ENCODE measurements around the gene OTOS.

Gene OTOS

GRCh38 chr2:240135706-240136012 is 4.8 kb downstream of the OTOS start:
- no peak for DNase-seq

GRCh38 chr2:240134956-240135520 is 5.4 kb downstream of the OTOS start:
- DNase-seq: no peak

DNA sequence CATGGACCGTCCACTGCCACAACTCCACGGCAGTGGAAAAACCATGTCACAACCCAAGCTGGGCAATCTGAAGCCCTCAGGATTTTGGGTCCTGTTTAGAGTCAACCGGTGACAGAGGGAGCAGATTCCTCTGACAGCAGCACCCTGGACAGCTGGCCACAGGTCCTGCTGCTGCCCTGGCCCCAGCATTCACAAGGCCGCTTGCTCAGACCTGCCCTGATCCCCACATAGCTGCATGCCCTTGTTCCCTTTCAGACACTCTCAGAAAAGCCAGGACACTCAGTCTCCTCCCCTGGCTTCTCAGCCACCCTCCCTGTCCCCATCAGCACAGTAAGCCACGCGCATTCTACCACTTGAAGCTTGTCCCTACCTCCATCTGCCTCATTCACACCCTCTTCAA is 6.0 kb downstream of the OTOS start:
- DNase-seq: no peak

GRCh38 chr2:240133401-240133800 is 7.1 kb downstream of the OTOS start:
- DNase-seq: no peak

- no peak for DNase-seq
Measured at GRCh38 chr2:240132651-240132980, 7.8 kb downstream of the OTOS start.

DNA sequence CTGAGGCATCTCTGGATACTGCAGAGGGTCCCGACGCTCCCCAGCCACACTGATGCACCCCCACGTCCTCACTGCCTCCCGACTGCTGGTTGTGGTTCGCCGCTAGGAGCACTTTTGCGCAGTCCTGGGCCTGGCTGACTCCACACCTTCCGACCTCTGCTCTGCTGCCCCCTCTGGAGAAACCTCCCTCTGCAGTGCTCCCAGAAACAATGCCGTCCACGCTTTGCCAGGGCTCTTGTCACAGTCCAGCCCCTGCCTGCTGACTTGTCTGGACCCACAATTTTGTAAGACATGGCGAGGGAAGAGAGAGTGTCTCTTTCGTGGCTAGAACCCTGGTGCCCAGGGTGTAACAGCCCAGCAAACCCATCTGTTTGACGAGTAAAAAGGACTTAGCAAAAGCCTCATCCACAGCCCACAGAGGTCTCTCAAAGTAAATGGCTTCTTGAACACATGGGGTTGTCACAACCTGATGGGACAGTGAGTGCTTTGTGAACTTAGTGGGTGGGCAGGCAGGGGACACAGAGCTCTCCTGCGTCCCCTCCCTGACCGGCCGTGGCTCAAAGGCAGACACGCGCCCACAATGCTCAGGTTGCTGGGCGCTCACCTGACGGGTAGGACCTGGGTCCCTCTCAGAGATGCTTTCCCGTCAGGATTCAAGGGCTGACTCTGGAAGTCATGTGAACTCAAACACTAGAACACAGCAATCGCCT is 8.4 kb downstream of the OTOS start:
- DNase-seq: no peak

DNA sequence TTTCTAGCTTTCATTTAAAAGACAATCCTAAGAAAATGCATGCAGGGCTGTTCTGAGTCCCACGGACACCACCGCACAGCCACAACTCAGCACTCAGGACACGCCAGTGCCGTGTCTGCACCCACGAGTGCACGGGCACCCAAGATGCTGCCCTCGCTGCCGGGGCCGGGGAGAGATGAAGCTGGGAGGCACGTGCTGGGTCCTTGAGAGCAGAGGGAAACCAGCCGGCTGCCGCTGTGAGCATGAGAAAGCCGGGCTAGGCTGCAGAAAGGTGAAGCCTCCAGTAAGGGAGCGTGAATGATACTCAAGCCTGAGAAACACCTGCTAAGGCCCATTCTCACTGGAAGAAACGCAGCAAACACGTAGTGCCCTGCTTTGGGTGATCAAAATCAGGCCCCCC is 9.2 kb downstream of the OTOS start:
- no peak for DNase-seq

GRCh38 chr2:240130393-240131195 is 9.9 kb downstream of the OTOS start:
- no peak for DNase-seq

- no peak for DNase-seq
Measured at GRCh38 chr2:240129731-240130392, 10.6 kb downstream of the OTOS start.

- DNase-seq: no peak
Measured at GRCh38 chr2:240129311-240129710, 11.1 kb downstream of the OTOS start.

DNA sequence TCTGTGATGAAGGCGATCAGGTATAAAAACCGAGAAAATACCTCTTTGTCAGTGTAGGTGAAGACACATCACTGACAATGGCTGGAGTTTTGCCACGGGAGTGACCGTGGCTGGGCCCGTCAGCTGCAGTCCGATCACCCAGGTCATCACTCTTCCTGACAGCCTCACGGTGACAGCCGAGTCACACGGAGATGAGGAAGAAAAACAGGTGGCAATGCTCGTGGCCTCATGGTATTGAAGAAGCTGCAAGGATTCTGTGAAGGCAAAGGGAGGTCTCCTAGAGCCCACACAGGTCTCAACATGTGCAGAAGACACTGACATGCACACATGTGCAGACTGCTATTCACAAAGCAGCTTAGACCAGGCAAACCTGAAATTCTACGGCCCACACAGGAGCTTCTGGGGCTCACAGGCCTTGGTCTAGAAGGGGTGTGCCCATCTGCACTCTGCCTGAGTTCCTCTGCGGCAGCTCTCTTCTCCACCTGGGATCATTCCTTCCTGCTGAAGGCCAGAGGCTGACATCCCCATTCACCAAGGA is 11.8 kb downstream of the OTOS start:
- DNase-seq: no peak

DNA sequence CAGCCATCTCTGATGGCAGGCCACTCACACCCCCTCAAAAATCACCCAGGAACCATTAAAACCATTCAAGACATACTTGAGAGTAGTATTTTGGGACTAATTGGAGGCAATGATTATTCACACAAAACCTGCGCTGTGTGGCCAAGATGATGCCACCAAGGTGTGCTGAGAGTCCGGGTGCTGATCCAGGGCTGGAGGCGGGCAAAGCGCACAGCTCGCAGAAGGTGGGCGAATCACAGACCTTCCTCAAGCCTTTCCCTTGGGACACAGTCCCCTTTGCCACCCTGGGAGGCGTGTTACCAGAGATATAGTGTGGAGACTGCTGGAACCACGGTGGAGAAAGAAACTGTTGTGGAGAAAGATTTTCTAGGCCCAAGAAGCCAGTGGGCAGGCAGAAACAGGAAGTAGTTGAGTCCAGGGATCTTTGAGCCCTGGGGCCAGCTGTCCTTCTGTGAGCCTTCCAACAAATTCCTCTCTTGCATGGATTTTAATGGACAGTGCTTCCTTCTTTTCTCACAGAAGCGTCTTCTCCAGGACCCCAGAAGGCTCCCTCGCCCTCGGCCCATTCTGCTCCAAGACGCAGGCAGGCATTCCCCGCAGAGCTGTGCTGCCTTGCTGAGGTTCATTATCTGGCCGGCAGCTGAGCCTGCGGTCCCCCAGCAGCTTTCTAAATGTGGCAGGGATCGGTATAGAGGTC is 12.4 kb downstream of the OTOS start:
- DNase-seq: no peak

- no peak for DNase-seq
Measured at GRCh38 chr2:240127191-240127750, 13.2 kb downstream of the OTOS start.

DNA sequence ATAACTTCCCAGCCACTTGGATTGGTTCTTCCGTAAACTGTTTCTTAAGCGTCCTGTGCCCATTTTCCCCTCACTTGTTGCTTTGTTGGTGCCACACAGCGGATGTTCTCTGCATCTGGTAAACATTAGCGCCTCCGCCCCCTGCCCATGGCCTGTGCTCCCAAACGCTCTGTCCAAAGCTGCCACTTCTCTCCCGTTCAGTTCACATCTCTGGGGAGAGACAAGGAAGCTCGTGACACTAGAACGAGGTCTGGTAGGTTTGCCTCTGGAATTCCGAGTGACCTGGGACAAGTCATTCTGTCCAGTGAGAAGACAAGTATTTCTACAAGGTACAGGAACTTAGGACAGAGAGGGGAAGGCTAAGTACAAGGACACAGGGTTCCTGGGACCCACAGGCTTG is 13.7 kb downstream of the OTOS start:
- no peak for DNase-seq

DNA sequence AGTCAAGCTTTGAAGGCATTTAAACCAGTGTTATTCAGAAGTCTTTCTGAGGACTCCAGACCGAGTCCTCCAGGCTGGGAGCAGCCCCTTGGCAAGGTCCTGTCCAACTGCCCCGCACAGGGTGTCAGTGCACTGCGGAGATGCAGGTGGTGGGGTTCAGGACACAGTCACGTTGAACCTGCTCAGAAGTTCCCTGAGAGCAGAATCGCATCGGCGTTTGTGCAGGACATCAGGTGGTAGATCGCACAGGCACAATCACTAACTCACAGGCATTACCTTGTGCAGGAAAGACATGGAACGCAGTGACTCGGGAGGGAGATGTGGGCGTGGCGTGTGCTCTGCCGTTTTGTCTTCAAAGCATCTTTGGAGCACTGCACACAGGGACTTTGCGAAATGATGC is 14.7 kb downstream of the OTOS start:
- no peak for DNase-seq

GRCh38 chr2:240124651-240125030 is 15.8 kb downstream of the OTOS start:
- no peak for DNase-seq

DNA sequence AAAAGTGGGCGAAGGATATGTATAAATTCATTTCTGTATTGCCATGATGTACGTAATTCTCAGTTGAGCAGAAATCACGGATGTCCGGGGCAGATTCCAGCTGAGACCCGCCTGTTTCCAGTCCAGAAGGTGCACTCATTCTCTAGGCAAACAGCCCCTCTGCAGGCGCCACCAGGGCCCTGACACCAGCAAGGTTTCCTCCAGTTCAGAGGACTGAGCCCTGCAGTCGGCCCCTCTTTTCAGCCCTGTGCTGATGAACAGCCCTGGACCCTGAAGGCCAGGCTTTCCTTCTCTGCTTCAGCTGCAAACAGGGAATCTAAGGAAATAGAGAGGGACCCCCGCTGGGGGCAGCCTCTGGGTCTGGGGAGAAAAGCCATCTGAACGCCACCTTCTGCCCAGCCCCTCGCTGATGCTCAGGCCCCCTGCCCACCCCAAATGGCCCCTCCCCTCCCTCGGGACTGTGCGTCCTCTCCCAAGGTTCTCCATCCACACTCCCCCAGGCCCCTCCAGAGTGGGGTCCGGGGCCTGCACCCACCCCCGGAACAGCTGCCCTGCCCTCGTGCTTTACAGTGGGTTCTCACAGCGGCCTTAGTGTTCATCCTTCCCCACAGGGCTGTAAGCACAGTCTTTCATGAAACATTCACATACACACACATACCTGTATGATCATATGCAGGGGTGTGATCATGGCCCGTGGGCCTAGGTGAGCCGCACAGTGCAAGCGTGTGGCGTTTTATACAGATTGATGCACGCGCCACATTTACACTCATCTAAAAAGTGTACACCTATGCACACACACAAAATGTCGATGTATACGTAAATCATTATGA is 16.4 kb downstream of the OTOS start:
- no peak for DNase-seq

GRCh38 chr2:240121675-240122074 is 18.8 kb downstream of the OTOS start:
- DNase-seq: no peak

- DNase-seq: no peak
Measured at GRCh38 chr2:240121190-240121589, 19.3 kb downstream of the OTOS start.

DNA sequence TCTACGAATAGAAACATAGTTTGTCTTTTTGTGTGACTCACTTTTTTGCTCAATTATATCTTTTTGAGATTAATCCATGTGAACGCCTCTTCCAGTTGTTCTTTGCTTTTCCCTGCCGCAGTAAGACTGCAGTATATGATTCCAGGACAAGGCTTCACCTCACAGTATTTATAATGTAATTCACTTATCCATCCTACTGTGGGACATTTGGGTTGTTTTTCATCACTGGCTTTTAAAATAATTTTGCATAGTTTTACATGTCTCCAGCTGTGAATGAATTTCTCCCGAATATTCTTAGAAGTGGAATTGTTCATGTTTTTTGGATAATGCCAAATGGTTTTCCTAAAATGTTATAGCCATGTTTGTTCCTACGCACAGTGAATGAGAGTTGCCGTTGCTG is 26.2 kb downstream of the OTOS start:
- no peak for DNase-seq

DNA sequence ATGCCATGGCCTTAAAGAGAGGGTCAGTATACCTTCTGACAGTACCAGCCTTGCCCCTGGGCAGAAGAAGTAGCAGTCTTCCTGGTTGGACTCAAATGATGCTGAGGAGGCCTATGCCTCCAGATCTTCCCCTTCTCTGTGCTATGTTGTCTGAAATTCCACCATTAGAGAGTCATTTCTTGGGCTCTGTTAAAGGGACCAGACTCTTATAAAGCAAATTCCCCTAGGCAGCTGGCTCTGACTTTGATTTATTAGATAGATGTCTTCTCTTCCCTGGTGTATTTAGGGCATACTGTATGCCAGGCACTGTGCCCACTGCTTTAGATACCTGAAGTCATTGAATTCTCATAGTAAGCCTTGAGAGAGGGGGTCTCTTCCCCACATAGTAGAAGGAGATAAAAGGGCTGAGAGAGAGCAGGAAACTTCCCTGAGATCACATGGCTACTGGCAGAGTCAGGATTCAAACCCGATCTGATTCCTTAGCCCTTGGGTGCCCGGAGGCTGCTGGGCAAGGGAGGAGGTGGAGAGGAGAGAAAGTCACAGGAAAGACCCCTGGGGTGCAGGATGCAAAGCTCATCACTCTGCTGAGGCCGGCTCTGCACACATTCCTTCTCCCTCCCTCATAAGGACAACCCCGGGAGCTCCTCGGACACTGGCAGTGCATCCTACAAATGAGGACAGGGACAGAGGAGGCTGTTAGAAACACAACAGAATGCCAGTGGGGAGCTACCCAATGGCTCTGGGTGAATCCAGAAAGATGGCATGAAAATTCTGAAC is 27.4 kb downstream of the OTOS start:
- DNase-seq: no peak

Measured in DMS79 (cell line).